ENCODE data around the gene NID2. TPM values are rescaled to one million over a fixed set of nuclear protein-coding genes. Genes with fewer than 3 reads are reported as not detected.

The NID2 gene
- total RNA-seq, 1 donor, result 146 TPM

- TF ChIP-seq, protein P1, sequence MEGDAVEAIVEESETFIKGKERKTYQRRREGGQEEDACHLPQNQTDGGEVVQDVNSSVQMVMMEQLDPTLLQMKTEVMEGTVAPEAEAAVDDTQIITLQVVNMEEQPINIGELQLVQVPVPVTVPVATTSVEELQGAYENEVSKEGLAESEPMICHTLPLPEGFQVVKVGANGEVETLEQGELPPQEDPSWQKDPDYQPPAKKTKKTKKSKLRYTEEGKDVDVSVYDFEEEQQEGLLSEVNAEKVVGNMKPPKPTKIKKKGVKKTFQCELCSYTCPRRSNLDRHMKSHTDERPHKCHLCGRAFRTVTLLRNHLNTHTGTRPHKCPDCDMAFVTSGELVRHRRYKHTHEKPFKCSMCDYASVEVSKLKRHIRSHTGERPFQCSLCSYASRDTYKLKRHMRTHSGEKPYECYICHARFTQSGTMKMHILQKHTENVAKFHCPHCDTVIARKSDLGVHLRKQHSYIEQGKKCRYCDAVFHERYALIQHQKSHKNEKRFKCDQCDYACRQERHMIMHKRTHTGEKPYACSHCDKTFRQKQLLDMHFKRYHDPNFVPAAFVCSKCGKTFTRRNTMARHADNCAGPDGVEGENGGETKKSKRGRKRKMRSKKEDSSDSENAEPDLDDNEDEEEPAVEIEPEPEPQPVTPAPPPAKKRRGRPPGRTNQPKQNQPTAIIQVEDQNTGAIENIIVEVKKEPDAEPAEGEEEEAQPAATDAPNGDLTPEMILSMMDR (IDR thresholded peaks at IDR 0.05; ENCODE audit: insufficient read depth, low read depth, low read length), result peak; percentile 71
- no peak overlapping the region for H3K4me3 ChIP-seq (ENCODE audit: low read depth, low read length)
- peak; percentile 45 for DNase-seq (ENCODE audit: low read depth)
These were observed 25.2 kb downstream of the NID2 start for GRCh38 chr14:52043690-52044089.

DNA sequence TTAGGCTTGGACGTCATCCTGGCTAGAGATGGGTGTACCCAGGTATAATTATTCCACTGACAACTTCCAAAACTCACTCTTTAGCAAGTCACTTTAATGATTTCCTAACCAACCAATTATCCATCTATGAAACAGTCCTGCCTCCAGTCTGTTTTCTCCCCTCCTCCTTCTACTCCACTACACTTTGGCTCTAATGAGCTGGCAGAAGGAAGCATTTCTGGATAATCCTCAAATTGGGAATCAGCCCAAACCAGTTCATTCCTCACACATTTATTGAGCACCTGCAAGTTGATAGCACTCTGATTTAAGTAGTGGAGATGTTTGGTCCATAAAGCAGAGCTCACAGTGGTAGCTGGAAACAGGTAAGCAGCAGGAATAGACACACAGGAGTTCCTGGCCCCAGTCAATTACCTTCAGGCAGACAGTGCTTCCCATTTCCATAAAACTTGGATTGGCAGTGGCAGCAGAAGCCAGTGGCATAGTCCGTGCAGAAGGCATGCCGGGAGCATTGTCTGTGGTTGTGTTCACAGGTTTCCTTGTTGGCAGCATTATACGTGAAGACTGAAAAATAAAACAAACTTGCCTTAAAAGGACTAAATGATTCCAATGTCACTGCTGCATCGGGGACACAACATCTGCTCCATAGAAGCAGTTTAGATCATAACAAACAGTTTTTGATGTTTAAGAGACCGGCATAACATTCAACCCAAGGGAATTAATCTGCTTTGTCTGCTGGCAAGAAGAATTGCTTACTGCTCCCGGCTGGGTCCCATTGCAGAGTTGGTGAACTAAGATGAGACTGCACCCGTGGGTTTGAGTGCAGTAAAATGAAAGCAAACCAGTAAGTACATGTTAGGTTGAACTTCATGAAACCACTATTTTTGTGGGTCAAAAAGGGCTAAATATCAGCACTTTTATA, 26.2 kb downstream of the NID2 start:
- TF ChIP-seq, protein P1 (IDR thresholded peaks at IDR 0.05; ENCODE audit: insufficient read depth, low read depth, low read length), result no peak
- DNase-seq (ENCODE audit: low read depth), result no peak
- H3K4me3 ChIP-seq (ENCODE audit: low read depth, low read length), result no peak overlapping the region

DNA sequence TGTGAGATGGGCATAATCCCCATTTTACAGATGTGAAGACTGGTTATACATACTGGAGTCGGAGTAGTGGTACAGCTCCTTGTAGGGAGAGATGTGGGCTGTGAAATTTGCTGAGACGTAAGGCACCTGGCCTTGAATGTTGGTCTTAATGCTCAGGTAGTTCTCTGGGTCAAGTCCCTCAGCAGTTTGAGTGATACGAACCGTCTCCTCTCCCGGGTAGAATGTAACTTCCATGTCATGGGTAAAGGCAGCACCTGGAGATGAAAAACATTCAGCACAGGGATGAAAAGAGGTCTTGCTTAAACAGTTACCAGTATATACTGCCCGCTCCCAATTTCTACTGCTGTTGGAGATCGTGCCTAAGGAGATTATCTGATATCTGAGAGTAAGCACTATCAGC, 28.3 kb downstream of the NID2 start:
- no peak overlapping the region for H3K4me3 ChIP-seq (ENCODE audit: low read depth, low read length)
- DNase-seq (ENCODE audit: low read depth), result no peak
- TF ChIP-seq, protein P1 (IDR thresholded peaks at IDR 0.05; ENCODE audit: insufficient read depth, low read depth, low read length), result no peak

DNA sequence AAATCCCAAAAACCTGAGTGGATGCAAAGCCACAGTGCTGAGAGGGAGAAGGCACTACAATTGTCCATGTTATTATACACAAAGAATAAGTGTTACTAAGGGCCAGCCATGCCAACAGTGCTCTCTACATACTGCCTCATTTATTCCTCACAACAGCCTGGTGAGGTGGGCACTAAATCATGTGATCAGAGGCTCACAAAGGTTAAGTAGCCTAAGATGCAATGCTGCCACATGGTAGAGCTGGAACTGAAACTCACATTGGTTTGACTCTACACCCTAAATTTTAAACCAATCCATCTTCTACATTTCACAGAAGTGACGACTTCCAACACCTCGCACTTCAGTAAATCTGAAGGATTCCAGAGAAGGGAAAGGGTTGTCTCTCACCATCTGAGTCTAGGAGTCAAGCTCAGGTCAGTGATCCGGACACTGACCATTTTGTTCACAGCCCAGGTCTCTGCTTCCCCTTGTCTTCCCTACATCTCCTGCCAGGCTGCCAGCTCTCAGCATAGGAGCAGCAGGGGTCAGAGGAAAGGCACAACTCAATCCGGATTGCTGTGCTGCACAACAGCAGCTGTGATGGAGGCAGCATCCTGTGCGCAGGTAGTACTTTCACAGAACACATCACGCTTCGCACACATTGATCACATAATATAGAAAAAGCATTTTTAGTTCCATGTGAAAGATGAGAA, 29.6 kb downstream of the NID2 start:
- no peak for DNase-seq (ENCODE audit: low read depth)
- H3K4me3 ChIP-seq (ENCODE audit: low read depth, low read length), result no peak overlapping the region
- TF ChIP-seq, protein P1 (IDR thresholded peaks at IDR 0.05; ENCODE audit: insufficient read depth, low read depth, low read length), result no peak

DNA sequence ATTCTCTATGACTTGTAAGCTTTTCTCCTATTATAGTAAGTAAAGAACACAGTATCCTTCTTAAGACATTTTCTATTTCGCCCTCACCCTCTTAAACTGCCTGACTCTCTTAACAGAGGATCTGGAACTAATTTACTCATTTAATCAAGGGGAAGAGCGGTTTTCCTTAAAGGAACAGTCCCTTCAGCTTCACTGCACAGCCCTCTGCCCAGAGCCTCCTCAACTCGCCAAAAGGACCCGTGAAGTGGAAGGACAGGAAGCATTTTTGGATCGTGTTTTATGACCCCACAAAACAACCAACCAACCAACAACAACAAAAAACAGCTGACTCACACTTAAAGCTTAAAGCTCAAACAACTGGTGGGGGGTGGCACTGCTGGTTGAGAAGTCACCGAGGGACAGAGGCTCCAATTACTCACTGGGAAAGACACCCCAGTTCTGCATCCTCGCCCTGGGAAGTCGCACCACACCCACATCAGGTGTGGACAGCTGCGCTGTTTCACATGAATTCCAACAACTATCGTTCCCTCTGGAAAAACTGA, 35.7 kb downstream of the NID2 start:
- peak; percentile 83 for DNase-seq (ENCODE audit: low read depth)
- no peak overlapping the region for H3K4me3 ChIP-seq (ENCODE audit: low read depth, low read length)

GRCh38 chr14:52032204-52032801, 36.6 kb downstream of the NID2 start:
- DNase-seq (ENCODE audit: low read depth), result peak; percentile 56
- TF ChIP-seq, protein P1 (IDR thresholded peaks at IDR 0.05; ENCODE audit: insufficient read depth, low read depth, low read length), result no peak
- no peak overlapping the region for H3K4me3 ChIP-seq (ENCODE audit: low read depth, low read length)

More for the DNA sequence above, 35.7 kb downstream of the NID2 start:
- TF ChIP-seq, protein P1 (IDR thresholded peaks at IDR 0.05; ENCODE audit: insufficient read depth, low read depth, low read length), result no peak
